Kidney tubule cell (primary cell): Measurements from ENCODE around the gene UVRAG.
A peak's percentile ranks its signal among the peaks of the same experiment; 100 is the strongest.

Experiments
- DNase-seq: peaks from one replicate; pipeline ENCODE4 v3.0.0-alpha.2; 2018; ENCODE audit warnings: low spot score

Gene UVRAG

DNA sequence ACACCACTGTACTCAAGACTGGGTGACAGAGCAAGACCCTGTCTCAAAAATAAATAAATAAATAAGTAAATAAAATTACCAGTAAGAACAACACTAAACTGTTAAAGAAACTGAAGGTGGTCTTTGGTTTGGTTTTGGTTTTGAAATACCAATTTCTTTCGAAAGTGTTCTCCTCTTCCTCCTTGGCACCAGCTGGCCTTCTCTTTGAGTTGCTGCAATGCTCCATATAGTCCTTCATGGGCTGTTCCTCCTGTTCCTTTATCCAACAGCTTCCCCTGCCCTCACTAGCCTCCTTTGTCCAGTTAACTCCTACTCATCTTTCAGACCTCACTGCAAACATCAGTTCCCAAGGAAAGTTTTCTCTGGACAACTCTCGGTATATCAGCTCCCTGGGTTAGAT is 5.0 kb upstream of the UVRAG start:
- DNase-seq = no peak

DNA sequence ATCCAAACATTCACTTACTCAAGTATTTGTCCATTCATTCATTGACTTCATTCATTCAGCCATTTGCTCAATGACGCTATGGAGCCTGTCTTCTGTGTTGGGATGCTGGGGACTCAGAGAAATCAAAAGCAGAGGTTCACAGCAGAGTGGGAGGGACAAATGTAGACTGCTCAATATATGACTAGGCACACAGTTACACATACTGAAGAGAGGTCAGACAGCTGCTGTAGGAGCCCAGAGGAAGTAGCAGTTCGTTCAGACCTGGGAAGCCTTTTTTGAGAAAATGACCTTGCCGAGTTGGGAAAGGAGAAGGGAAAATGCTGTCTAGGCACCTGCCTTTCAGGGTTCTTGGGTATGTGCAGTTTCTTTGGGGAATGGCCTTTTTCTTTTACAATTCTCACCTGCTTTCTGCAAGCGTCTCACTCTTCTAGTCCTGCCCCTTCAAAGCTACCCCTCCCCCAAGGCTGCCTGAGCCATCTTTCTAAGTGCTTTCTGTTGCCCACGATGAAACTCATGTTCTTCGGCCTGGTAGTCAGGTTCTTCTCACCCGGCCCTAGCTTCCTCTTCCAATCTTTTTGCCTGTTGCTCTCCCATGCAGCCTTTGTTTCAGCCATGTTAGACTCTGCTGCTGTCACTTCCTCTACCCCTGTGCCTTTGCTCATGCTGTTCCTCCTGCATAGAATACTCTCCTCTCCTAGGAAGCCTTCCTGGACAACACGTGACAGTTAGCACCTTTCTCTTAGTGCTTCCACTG is 4.2 kb upstream of the UVRAG start:
- DNase-seq = no peak

DNA sequence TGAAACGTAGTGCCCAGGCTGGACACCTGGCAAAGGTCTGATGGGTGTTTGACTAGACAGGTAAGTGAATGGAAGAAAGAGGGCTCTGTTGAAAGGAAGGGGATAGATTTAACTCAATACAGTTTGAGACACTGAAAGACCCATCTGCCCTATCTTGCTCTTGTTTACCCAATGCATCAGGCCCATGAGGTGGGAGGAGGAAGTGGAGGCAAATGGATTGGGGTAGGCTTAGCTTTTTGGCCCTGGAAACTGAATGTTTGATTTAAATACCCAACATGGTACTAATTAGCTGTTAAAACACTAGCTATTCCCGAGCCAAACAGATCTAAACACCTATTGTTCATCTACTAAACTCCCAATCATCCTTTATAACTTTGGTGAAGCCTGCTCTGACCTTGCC is 3.5 kb upstream of the UVRAG start:
- no peak for DNase-seq

DNA sequence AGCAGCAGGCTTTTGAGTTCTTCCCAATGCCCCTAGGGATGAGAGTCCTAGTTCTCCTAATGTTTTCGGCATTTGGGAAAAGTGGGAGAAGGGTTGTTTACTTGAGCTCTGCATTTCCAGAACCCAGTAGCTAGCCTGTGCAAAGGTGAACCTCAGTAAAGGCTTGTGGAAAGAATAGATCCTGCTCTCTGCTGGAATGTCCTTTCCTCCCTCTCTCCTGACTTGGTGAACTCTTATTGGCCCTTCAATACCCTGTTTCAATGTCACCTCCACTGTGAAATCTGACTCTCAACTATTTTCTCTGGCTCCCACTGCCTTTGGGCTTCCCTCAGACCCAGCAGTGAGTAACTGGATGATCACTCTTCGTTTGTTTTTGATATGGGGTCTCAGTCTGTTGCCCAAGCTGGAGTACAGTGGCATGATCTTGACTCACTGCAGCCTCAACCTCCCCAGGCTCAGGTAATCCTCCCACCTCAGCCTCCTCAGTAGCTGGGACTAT is 2.4 kb upstream of the UVRAG start:
- peak; percentile 41 for DNase-seq

DNA sequence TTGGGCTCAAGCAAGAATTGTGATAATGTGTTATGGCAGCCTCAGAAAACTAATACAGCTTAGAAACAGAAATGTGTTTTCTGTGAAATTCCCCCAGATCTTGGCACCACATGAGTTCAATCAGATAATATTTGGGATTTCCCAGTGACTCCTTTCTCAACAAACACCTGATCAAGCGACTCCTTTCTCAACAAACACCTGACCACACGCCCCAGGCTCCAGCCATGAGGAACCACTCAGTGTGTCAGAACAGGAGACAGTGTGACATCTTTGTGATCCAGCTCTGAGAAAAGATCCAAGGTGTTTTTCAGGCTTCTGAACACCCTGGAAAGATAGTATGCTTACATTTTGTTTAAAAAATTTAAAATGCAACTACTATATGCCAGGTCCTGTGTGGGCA is 1.9 kb upstream of the UVRAG start:
- peak; percentile 72 for DNase-seq

DNA sequence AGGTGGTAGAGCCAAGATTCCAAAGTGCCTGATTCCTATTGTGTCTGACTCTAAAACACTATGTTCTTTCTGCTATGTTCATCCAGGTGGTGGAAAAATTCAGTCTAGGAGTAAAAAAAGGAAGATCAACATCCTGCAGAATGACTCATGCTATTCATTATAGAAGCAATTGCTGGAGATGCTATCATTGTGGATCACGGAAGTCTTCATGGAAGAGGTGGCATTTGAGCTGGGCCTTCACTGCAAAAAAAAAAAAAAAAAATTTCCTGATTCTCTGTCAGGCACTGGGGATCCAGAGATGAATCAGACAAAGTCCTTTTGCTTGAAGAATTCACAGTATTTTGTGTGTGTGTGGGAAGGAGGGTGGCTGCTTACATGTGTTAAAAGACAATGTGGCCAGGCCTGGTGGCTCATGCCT is 1.4 kb upstream of the UVRAG start:
- DNase-seq = peak; percentile 81

DNA sequence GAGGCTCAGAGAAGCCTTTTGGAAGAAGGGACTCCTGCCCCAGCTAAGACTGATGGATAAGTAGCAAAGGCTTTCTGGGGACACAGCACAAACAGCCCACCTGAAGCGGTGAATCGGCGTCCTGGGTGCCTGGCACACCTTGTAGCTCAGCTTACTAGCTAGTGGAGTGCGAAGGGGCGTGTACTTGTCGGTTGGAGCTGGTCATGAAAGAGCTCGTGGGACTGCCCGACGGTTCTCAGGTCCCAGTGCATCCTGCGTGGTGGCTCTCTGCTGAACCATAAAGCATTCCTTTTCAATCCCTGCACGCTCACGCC is 690 bp upstream of the UVRAG start:
- DNase-seq = no peak

DNA sequence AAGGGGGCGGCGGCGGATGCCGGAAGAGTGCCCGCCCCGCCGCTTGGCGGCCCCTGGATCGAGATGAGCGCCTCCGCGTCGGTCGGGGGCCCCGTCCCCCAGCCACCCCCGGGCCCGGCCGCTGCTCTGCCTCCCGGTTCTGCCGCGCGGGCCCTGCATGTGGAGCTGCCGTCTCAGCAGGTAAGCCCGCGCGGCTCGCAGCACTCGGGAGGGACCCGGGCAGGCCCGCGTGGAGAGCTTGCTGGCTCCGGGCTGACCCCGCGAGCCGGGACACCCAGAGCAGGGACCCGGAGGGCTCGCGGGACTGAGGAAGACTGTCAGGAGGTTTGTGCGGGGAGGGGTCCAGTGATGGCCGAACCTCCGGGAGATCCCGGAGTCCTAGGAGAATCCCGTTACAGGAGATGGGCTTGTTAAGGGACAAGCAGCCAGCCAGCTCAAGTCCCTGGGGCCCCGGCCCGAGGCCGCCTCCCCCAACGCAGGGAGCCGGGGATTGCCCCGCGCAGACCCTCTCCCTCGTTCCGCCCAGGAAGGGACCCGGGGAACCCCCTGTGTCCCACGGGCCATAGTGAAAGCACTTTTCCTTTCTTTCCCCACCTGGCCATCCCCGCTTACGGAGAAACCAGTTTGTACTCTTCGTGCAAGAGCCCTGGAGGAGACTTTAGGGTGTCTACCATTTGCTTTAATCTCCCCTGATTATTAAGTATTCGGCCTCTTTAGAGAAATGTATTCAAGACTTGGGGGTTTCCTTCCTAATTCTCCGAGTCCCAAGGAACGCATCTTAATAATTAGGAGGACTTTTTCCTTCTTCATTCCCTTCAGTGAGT is 547 bp downstream of the UVRAG start:
- peak; percentile 46 for DNase-seq

DNA sequence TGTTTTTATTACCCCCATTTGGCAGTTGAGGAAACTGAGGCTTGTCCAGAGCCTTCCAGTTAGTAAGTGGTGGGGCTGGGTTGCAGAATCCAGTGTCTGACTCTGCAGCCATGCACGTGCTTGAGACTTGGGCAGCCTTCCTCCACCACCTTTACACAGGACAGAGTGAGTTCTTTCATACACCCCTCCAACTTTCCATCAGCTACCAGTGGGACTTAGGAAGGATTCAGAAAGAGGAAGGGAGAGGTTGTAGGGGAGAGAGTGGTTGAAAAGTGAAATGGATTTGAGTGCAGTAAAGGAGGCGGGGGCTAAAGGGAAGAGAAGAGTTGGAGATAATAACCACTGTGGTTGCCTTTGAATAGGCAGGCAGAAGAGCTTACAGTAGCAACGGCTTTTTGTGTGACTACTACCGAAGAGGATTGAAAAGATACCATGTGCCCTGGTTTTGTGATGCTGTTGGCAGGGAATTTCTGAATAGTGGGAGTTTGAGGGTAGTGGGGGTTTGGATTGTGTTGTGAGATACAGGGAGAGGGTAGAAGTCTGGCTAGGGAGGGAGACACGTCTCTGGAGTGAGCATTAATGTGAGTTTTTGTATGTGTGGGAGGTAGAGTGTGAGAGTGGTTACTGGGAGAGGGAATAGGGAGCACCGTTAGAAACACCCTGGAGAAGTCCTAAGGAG is 1.7 kb downstream of the UVRAG start:
- DNase-seq = no peak

DNA sequence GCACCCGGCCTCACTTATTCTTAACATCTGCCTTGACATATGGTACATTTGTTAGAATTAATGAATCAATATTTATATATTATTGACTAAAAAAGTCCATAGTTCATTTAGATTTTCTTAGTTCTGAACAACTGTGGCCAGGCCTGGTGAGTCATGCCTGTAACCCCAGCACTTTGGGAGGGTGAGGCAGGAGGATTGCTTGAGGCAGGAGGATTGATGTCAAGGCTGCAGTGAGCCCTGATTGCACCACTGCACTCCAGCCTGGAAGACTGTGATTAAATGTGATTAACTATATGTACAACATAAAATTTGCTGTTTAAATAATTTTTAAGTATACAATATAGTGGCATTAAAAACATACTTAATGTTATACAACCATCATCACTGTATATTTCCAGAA is 5.6 kb downstream of the UVRAG start:
- DNase-seq = no peak

DNA sequence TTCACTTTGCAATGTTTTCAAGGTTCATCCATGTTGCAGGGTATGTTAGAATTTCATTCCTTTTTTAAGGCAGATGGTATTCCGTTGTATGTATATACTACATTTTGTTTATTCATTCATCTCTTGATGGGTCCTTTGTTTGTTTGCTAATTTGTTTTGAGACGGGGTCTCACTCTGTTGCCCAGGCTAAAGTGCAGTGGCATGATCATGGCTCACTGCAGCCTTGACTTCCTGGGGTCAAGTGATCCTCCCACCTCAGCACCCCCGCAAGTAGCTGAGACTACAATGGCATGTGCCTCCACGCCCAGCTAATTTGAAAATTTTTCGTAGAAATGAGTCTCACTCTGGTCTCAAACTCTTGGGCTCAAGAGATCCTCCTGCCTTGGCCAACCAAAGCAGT is 6.2 kb downstream of the UVRAG start:
- DNase-seq = no peak

DNA sequence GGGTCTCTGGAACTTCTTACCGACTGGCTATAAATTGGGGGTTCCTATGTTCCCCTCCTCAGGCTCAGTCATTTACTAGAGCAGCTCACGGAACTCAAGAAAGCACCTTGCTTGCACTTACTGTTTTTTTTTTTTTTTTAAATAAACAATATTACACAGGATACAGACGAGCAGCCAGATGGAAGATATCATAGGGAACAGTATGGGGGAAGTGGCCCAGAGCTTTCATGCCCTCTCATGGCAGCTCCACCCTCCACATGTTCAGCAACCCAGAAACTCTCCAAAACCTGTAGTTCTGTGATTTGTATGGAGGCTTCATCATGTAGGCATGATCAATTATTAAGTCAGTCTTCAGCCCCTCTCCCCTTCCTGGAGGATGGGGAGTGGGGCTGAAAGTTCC is 7.5 kb downstream of the UVRAG start:
- no peak for DNase-seq

DNA sequence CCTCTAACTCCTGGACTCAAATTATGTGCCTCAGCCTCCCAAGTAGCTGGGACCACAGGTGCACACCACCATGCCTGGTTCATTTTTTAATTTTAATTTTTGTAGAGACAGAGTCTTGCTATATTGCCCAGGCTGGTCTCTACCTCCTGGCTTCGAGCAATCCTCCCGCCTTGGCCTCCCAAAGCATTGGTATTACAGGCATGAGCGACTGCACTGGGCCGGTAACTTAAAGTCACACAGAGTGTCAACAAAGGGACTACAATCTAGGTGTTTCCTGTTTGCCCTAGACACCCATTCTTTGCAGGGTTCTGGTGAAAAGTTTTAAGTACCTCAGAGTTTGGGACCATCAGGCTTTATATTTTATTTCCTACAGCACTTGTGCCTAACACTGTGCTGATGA is 8.4 kb downstream of the UVRAG start:
- no peak for DNase-seq

DNA sequence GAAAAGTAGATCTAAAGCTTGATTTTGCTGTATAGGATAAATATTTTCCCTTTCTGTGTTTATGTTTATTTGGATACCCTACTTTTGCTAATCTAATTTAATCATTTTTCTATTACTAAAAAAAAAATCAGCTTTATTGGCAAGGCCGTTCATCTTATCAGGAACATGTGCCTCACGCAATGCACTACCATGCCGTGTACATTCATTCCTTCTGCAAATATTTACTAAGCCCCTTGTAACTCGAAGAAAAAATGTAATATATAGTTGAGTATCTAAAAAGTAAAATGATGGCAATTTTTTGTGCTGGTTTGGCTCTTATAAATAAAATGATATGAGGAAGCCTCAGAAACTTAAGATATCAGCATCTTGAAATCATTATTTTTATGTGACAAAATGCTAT is 8.9 kb downstream of the UVRAG start:
- no peak for DNase-seq

DNA sequence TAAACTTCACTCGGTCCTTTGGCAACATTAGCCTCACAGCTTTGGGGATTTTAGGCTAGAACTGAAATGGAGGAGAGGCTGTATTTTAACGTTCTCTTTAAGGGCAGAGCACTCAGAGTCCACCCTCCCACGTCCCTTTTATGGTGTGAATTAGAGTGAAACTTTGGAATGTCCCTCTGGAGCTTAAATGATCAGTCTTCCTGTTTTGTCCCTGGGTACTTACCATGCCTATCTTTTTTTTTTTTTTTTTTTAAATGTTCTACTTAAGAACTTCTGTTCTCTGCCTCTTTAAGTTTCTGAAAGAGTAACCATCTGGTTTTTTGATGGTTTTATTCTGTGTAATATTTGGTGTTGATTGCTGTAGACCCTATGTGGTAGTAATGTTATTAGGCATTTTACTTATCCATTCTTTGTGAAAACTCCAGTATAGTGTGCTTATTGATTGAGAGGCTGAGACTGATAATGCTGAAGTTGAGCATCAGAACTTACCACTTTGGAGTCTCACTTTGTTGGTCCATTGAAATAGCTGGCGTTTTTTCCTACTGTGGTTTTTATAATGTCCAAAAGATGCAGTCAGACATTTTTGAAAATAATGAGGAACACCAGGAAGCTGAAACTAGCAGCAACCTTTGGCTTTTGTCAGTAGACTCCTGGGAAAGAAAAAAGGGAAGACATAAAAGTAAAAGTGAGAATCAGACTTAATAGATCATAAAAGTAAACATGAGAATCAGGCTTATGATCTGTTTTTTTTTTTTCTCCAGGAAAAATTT is 11.6 kb downstream of the UVRAG start:
- peak; percentile 7 for DNase-seq

DNA sequence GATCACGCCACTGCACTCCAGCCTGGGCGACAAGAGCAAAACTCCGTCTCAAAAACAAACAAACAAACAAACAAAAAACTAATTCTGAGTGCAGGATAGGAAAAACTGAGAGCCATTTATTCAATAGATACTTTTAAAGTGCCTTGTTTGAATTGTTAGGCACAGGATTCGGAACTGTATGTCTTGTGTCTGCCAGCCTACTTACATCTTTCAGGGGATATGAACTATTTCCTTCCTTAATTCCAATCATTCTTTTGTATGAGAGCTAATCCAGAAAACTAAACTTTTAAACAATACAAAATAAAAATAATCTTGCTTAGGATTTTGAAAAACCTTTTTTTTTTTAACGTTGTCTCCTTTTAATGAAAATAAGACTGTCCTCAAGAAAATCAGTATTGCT is 12.6 kb downstream of the UVRAG start:
- DNase-seq = no peak

DNA sequence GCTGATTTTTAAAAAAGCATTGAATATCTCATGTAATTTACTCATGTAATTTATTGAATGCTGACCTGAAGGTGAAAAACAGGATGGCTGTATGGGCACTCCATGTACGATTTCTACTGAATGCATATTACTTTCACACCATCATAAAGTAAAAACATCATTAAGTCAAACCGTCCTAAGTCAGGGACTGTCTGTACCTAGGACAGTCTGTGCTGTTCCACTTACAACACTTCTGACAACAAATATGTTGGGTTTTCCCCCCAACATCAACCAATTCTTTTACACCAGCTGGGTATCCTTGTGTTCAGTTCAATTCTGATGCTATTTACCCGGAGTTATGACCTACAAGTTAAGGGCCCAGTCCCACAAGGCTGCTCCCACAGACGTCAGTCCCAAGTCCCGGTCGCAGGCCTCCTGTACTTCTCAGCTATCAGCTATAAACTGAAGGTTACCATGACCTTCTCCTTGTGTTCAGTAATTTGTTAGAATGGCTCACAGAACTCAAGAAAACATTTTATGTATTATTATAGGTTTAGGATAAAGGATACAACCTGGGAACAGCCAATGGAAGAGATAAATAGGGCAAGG is 17.0 kb downstream of the UVRAG start:
- no peak for DNase-seq

DNA sequence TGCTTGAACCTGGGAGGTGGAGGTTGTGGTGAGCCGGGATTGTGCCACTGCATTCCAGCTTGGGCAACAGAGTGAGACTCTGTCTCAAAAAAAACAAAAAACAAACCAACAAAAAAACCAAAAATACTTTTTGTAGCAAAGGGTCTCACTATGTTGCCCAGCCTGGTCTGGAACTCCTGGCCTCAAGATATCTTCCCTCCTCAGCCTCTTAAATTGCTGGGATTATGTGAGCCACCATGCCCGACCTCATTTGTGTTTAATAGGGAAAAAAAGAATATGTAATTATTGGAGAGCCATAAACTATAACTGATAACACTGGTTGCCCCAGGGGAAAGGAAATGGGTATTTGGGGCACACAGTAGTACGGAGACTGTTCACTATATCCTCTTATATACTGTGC is 19.7 kb downstream of the UVRAG start:
- DNase-seq = no peak

DNA sequence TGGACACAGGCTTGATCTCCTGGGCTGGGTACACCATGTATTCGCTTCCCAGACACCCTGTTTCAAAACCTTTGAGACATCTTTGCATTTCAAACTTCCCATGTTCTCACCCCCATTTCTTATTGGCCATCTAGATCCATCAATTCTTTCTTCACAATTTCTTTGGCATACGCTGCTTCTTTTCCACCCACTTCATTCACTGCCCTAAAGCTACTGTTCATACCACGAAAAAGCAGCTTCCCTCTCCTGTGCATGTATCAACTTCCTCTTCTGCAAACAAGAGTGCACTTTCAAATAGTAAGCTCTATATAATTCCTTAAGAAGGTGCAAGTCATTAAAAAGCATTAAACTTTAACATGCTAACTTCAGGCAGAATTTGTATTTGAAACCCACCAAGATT is 21.4 kb downstream of the UVRAG start:
- DNase-seq = no peak

DNA sequence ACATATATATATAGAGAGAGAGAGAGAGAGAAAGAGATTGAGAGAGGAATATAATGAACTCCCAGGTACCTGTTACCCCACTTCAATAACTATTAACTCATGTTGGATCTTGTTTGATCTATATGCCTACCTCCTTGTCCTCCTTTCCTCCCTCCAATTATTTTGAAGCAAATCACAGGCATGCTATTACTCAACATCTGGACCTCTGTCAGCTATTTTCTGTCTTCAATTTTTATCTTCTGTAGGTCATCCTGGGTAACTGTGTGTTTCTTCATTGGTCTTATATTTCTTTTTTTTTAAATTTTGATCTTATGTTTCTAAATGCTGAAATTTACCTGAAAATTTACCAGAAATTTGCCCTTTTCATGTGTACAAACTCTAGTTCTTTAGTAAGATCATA is 24.8 kb downstream of the UVRAG start:
- no peak for DNase-seq

DNA sequence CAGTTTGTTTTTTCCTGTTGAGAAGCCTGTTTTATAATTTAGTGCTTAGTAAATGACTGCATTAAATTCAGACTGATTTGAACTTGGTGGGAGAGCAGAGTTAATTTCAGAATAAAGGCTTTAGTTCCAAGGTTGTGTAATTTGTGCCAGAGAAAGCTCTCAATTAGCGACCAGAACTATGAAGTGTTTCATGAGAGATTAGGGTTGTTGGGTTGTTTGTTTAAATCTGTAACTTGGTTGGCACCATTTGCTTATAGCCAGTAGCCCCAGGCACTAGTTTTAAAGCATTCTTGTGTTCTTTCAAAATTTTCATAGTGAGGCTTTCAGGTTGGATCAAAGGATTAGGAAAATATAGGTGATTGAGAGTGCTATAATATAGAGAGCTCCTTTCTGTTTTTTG is 25.5 kb downstream of the UVRAG start:
- DNase-seq = no peak

DNA sequence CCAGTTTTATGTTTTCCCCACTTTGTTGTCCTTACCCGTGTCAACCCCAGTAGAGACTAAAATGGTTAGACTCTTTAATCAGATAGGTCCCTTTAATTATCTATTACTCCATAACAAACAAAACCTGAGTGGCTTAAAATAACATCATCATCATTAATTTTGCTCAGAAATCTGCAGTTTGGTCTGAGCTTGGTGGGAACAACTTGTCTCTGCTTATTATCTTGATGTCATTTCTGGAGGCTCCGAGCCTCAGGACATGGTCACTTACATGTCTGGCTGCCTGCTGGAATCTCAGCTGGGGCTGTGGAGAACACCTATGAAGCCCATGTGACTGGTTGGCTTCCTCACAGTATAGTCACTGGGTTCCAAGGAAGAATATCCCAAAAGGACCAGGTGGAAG is 26.7 kb downstream of the UVRAG start:
- DNase-seq = no peak
